K562 (cell line): ENCODE results near the gene C2CD4B. TPM values are rescaled to one million over a fixed set of nuclear protein-coding genes. Genes with fewer than 3 reads are reported as not detected.

ENCODE experiments used
- ATAC-seq: fragments of 200-7000 bp; cut with Tn5 transposase; 3 replicates; pipeline ENCODE4 v1.9.1; 2020; ENCODE audit warnings: moderate library complexity
- BruUV-seq: library from RNA; stranded (reverse); fragments of 400-500 nt; replicated peaks from 2 replicates; lab custom pipeline; 2021; lab: Mats Ljungman, UMichigan
- CTCF ChIA-PET: fragments of 300-600 bp; formaldehyde crosslinking; extraction: SDS; loops from one replicate; lab custom pipeline; 2021; ENCODE audit warnings: low intra/inter-chr PET ratio; lab: Yijun Ruan, JAX
- POLR2A ChIA-PET: fragments of 300-600, 350-650 bp; sonication (Branson Sonifier 250); formaldehyde crosslinking; extraction: SDS; loops from one replicate; lab custom pipeline; 2021; ENCODE audit warnings: antibody characterized with exemption, inconsistent platforms; lab: Yijun Ruan, JAX
- DNase-seq, 4 experiments: peaks; one replicate each; pipeline versions ENCODE4 v3.0.0 to v3.0.0-alpha.2; 2011 to 2018; ENCODE audit warnings: low spot score in 3 of 4, mixed read lengths in 3 of 4; ENCODE audit errors: extremely low read depth in 1 of 4
- FAIRE-seq: peaks from 2 replicates; lab custom pipeline; 2011; peaks lifted over from hg19 to GRCh38; lab: Jason Lieb, UNC
- H2AFZ ChIP-seq: 2 replicates; pipeline ENCODE4 v1.6.0; 2011; ENCODE audit warnings: low read depth, low read length, control low read depth, inconsistent platforms
- H3K27ac ChIP-seq: fragments of 200-600 bp; 3 replicates; pipeline ENCODE4 v1.8.0; 2011; ENCODE audit warnings: low read depth, mild to moderate bottlenecking, control low read depth, inconsistent platforms, low read length, moderate library complexity, mixed read lengths; ENCODE audit errors: extremely low read depth
- H3K27me3 ChIP-seq, 2 experiments: fragments of 300-600 bp in 1 of 2; 2 replicates in 1 of 2; 3 replicates in 1 of 2; pipeline versions ENCODE4 v1.6.0 to v1.8.0; 2011; ENCODE audit warnings: inconsistent platforms in 2 of 2, low read length in 2 of 2, mild to moderate bottlenecking in 1 of 2, mixed read lengths in 1 of 2, moderate library complexity in 1 of 2; ENCODE audit not compliant: control insufficient read depth in 2 of 2, insufficient read depth in 2 of 2
- H3K36me3 ChIP-seq: fragments of 300-600 bp; 3 replicates; pipeline ENCODE4 v1.8.0; 2011; ENCODE audit warnings: mild to moderate bottlenecking, low read length, inconsistent platforms; ENCODE audit not compliant: control insufficient read depth, insufficient read depth
- H3K4me1 ChIP-seq, 2 experiments: fragments of 200-600 bp in 1 of 2; replicated peaks in 1 of 2; 2 replicates in 1 of 2; 3 replicates in 1 of 2; pipeline versions ENCODE4 v1.5.1 to v1.8.0; 2011; ENCODE audit warnings: inconsistent platforms in 2 of 2, low read length in 2 of 2, mild to moderate bottlenecking in 1 of 2, mixed read lengths in 1 of 2, moderate library complexity in 1 of 2; ENCODE audit not compliant: control insufficient read depth in 2 of 2, insufficient read depth in 2 of 2
- H3K4me2 ChIP-seq: 2 replicates; pipeline ENCODE4 v1.6.1; 2011; ENCODE audit warnings: low read length, control low read depth, inconsistent platforms, mixed read lengths; ENCODE audit not compliant: insufficient read depth
- H3K4me3 ChIP-seq: fragments of 200-600 bp; sonication (generic), shearing (Covaris generic); 2 replicates; pipeline ENCODE4 v1.5.1; 2016; ENCODE audit warnings: control low read depth, inconsistent platforms
- H3K79me2 ChIP-seq: fragments of 200-600 bp; 3 replicates; pipeline ENCODE4 v1.8.0; 2011; ENCODE audit warnings: low read length, inconsistent platforms; ENCODE audit not compliant: control insufficient read depth, insufficient read depth
- H3K9ac ChIP-seq, 2 experiments: 2 replicates each; pipeline versions ENCODE4 v1.6.0 to v1.6.1; 2011; ENCODE audit warnings: low read depth in 2 of 2, low read length in 2 of 2, control low read depth in 1 of 2, inconsistent platforms in 1 of 2, mild to moderate bottlenecking in 1 of 2, mixed read lengths in 1 of 2; ENCODE audit not compliant: insufficient read depth in 1 of 2
- H3K9me1 ChIP-seq: one replicate; pipeline ENCODE4 v1.6.0; 2011; ENCODE audit warnings: inconsistent platforms, mild to moderate bottlenecking, low read length, moderate library complexity; ENCODE audit not compliant: control insufficient read depth, insufficient read depth
- H3K9me3 ChIP-seq: replicated peaks from 2 replicates; pipeline ENCODE4 v1.5.1; 2011; ENCODE audit warnings: low read depth, low read length, inconsistent platforms; ENCODE audit not compliant: control insufficient read depth, insufficient read depth
- H4K20me1 ChIP-seq: replicated peaks from 2 replicates; pipeline ENCODE4 v1.6.1; 2011; ENCODE audit warnings: low read length, inconsistent platforms, mixed read lengths; ENCODE audit not compliant: control insufficient read depth, insufficient read depth
- KDM4B ChIP-seq, 2 experiments: fragments of 450-650 bp in 1 of 2; sonication (generic) in 1 of 2; IDR thresholded peaks; 2 replicates each; pipeline ENCODE4 v1.6.1; 2016 to 2017; ENCODE audit warnings: borderline replicate concordance in 2 of 2, antibody characterized with exemption in 1 of 2, low read depth in 1 of 2, mild to moderate bottlenecking in 1 of 2
- MAFF ChIP-seq: IDR thresholded peaks from 2 replicates; pipeline ENCODE4 v1.6.1; 2012; ENCODE audit warnings: low read length, improper control_type of control experiment
- TARDBP ChIP-seq: fragments of 450-650 bp; IDR thresholded peaks from 2 replicates; pipeline ENCODE4 v1.6.1; 2016
- ZFX ChIP-seq: sonication (generic); formaldehyde crosslinking; IDR thresholded peaks from 2 replicates; pipeline ENCODE4 v1.8.0; 2022; ENCODE audit warnings: mild to moderate bottlenecking, missing genetic modification reagents, moderate library complexity
- ZNF232 ChIP-seq: sonication (generic); formaldehyde crosslinking; IDR thresholded peaks from 2 replicates; pipeline ENCODE4 v1.8.0; 2022; ENCODE audit warnings: mild to moderate bottlenecking, missing genetic modification reagents
- ZNF277 ChIP-seq: fragments of 250-450 bp; sonication (Bioruptor Pico); IDR thresholded peaks from 2 replicates; pipeline ENCODE4 v1.8.0; 2022; ENCODE audit warnings: inconsistent platforms, mild to moderate bottlenecking, moderate library complexity, borderline replicate concordance
- ZNF407 ChIP-seq: fragments of 450-650 bp; IDR thresholded peaks from 2 replicates; pipeline ENCODE4 v1.6.1; 2016; ENCODE audit warnings: low read depth
- ZNF512 ChIP-seq: IDR thresholded peaks from 2 replicates; pipeline ENCODE4 v1.6.1; 2016; ENCODE audit warnings: missing genetic modification characterization, missing compliant biosample characterization
- WGBS: fragments of 100-300 bp; shearing (Covaris generic); methylation state at CpG from one replicate; pipeline ENCODE4 v1.1.6; 2016; ENCODE audit warnings: low coverage, mixed read lengths; ENCODE audit not compliant: insufficient coverage; ENCODE audit errors: missing lambda C conversion rate; 5-methylcytosine and 5-hydroxymethylcytosine counted together
- in situ Hi-C: fragments of 300-500 bp; cut with MboI; formaldehyde crosslinking; loops from 4 replicates; pipeline ENCODE4 v1.15.0; 2018; ENCODE audit warnings: inconsistent platforms, mixed read lengths
- intact Hi-C: fragments of 100-400 bp; cut with micrococcal nuclease; formaldehyde crosslinking; loops from 2 replicates; pipeline ENCODE4 v1.14.2; 2022
- polyA plus RNA-seq, 8 experiments: library from polyadenylated mRNA; depleted of rRNA in 4 of 8; stranded (reverse) in 5 of 8; unstranded in 3 of 8; fragments of >200 nt; fragmentation: Nextera tagmentation in 2 of 8; fragmentation: Illumina TruSeq in 1 of 8; extraction: Ambion mirVana in 2 of 8; extraction: Trizol in 1 of 8; gene quantifications; 2 replicates each; pipeline versions ENCODE4 v1.2.1 to v1.2.3, GENCODE V29; 2011 to 2014; ENCODE audit warnings: inconsistent platforms in 1 of 8, missing spikeins in 1 of 8
- total RNA-seq, 7 experiments: library from RNA; depleted of rRNA in 6 of 7; stranded (reverse); fragments of >200 nt in 6 of 7; fragmentation: Illumina TruSeq in 2 of 7; extraction: Trizol in 2 of 7; gene quantifications; 2 replicates each; pipeline versions ENCODE4 v1.2.1 to v1.2.3, GENCODE V29; 2011 to 2021; ENCODE audit warnings: low replicate concordance in 1 of 7

Gene C2CD4B
- total and polyA plus RNA-seq, 9 of the 15 experiments (the other 6 are each of a cell fraction or from before 2014, with no cell fraction given): 0.11 TPM; not detected in 8

GRCh38 chr15:62173215-62173614 is 8.1 kb upstream of the C2CD4B start:
- intact Hi-C loops: no loop called here
- no peak for ATAC-seq

More at GRCh38 chr15:62173215-62173614, 8.1 kb upstream of the C2CD4B start:
- DNase-seq (no peak), FAIRE-seq (no peak)
- H3K9ac ChIP-seq: no peak overlapping the region
- H3K9me3 ChIP-seq: no peaks in the 10 kb centered on the region
- no peaks in the 10 kb centered on the region for H3K36me3 ChIP-seq
- ChIA-PET POLR2A (no interaction called here), CTCF (no interaction called here)
- H3K27me3 ChIP-seq: peaks cover 3 to 9% of the 10 kb centered on the region in 2 experiments; a peak in 4 of 5 replicates
- in situ Hi-C loops: no loop called here
- WGBS: 0% methylated on average over 5 of the region's 5 CpGs
- no peak overlapping the region for H2AFZ ChIP-seq
- no peak overlapping the region for H3K27ac ChIP-seq
- TF ChIP-seq TARDBP: no peak
- TF ChIP-seq ZFX (CRISPR knock-in tag): no peak
- no peak for TF ChIP-seq KDM4B (IDR thresholded peaks at IDR 0.05; ENCODE audit: borderline replicate concordance in 2 of 2, low read depth in 1 of 2)
- TF ChIP-seq ZNF407: no peak
- TF ChIP-seq MAFF: no peak
- no peak for TF ChIP-seq ZNF277 (CRISPR knock-in tag)
- TF ChIP-seq ZNF512 (tag): no peak
- TF ChIP-seq ZNF232 (CRISPR knock-in tag): no peak
- H3K79me2 ChIP-seq: no peaks in the 10 kb centered on the region
- no peaks in the 10 kb centered on the region for H3K9me1 ChIP-seq
- no peak overlapping the region for H3K4me2 ChIP-seq
- BruUV-seq: no TSS peak
- no peak overlapping the region for H3K4me3 ChIP-seq
- no peaks in the 10 kb centered on the region for H4K20me1 ChIP-seq
- no peaks in the 10 kb centered on the region for H3K4me1 ChIP-seq
